Breast epithelium (tissue), 3 donors: Measurements from ENCODE around the gene S100Z.
"Not testable (repeated sequence)": the region's sequence is repeated elsewhere in the genome, so short reads cannot be mapped to it uniquely, and the experiment has no call there.

Experiments used
- POLR2AphosphoS5 ChIP-seq, 3 donors: sonication (generic); formaldehyde crosslinking; IDR thresholded peaks; one replicate each; pipeline ENCODE4 v1.6.1; 2017; ENCODE audit warnings: antibody characterized with exemption in 3 of 3
- TF ChIP-seq, protein P1 (sequence below), 3 donors: fragments of 450-650 bp; IDR thresholded peaks; one replicate each; pipeline ENCODE4 v1.5.1; 2016 to 2017; ENCODE audit warnings: antibody characterized with exemption in 3 of 3, mild to moderate bottlenecking in 3 of 3, moderate library complexity in 3 of 3

DNA sequence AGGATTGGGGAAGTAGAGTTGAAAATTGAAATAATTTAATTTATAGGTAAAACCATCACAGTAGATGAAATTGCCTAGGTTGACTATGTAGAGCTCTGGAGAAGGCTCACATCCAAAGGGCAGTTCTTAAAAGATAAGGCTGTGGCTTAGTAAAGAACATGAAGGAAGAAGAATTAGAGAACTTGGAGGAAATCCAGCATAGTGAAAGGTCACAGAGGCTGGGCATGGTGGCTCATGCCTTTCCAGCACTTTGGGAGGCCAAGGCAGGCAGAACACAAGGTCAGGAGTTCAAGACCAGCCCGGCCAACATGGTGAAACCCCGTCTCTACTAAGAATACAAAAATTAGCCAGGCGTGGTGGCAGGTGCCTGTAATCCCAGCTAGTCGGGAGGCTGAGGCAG is 7.0 kb downstream of the S100Z start:
- not testable (repeated sequence) for TF ChIP-seq POLR2AphosphoS5 (IDR thresholded peaks at IDR 0.05)
- TF ChIP-seq, protein P1, sequence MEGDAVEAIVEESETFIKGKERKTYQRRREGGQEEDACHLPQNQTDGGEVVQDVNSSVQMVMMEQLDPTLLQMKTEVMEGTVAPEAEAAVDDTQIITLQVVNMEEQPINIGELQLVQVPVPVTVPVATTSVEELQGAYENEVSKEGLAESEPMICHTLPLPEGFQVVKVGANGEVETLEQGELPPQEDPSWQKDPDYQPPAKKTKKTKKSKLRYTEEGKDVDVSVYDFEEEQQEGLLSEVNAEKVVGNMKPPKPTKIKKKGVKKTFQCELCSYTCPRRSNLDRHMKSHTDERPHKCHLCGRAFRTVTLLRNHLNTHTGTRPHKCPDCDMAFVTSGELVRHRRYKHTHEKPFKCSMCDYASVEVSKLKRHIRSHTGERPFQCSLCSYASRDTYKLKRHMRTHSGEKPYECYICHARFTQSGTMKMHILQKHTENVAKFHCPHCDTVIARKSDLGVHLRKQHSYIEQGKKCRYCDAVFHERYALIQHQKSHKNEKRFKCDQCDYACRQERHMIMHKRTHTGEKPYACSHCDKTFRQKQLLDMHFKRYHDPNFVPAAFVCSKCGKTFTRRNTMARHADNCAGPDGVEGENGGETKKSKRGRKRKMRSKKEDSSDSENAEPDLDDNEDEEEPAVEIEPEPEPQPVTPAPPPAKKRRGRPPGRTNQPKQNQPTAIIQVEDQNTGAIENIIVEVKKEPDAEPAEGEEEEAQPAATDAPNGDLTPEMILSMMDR (IDR thresholded peaks at IDR 0.05) = not testable (repeated sequence)
